Liver (tissue), 3 donors: ENCODE results near the gene FAM20C.

Source experiments
- EGR1 ChIP-seq, 2 donors: IDR thresholded peaks; 2 replicates each; pipeline ENCODE4 v1.6.1; 2016 to 2018; ENCODE audit warnings: antibody characterized with exemption in 2 of 2, low read depth in 2 of 2
- HNF4G ChIP-seq: IDR thresholded peaks from 2 replicates; pipeline ENCODE4 v1.6.1; 2016; ENCODE audit warnings: antibody characterized with exemption
- JUND ChIP-seq, 2 donors: IDR thresholded peaks; 2 replicates each; pipeline ENCODE4 v1.6.1; 2016; ENCODE audit warnings: antibody characterized with exemption in 2 of 2
- NR2F2 ChIP-seq: IDR thresholded peaks from 2 replicates; pipeline ENCODE4 v1.6.1; 2016; ENCODE audit warnings: antibody characterized with exemption
- RAD21 ChIP-seq, 2 donors: IDR thresholded peaks; 2 replicates each; pipeline ENCODE4 v1.6.1; 2016; ENCODE audit warnings: antibody characterized with exemption in 2 of 2, mild to moderate bottlenecking in 2 of 2
- SP1 ChIP-seq: IDR thresholded peaks from 2 replicates; pipeline ENCODE4 v1.6.1; 2018; ENCODE audit warnings: antibody characterized with exemption, mild to moderate bottlenecking
- TAF1 ChIP-seq: conservative IDR thresholded peaks from 2 replicates; pipeline ENCODE4 v1.6.1; 2016; ENCODE audit warnings: antibody characterized with exemption, mild to moderate bottlenecking
- YY1 ChIP-seq: IDR thresholded peaks from 2 replicates; pipeline ENCODE4 v1.6.1; 2016; ENCODE audit warnings: antibody characterized with exemption, mild to moderate bottlenecking
- TF ChIP-seq, protein P1 (sequence below): fragments of 150-350 bp; IDR thresholded peaks from 2 replicates; pipeline ENCODE4 v1.5.1; 2017; ENCODE audit warnings: improper control_type of control experiment, low read depth, low read length; ENCODE audit not compliant: missing input control
- TF ChIP-seq, protein P2 (sequence below): IDR thresholded peaks from 2 replicates; pipeline ENCODE4 v1.6.1; 2016; ENCODE audit warnings: antibody characterized with exemption
- TF ChIP-seq, protein P3 (sequence below): IDR thresholded peaks from 2 replicates; pipeline ENCODE4 v1.6.1; 2016; ENCODE audit warnings: antibody characterized with exemption, mild to moderate bottlenecking
- TF ChIP-seq, protein P4 (sequence below): IDR thresholded peaks from 2 replicates; pipeline ENCODE4 v1.6.1; 2016; ENCODE audit warnings: antibody characterized with exemption
- TF ChIP-seq, protein P5 (sequence below): IDR thresholded peaks from 2 replicates; pipeline ENCODE4 v1.6.1; 2016; ENCODE audit warnings: antibody characterized with exemption
- donor health status: healthy.
- donor health status: healthy.

DNA sequence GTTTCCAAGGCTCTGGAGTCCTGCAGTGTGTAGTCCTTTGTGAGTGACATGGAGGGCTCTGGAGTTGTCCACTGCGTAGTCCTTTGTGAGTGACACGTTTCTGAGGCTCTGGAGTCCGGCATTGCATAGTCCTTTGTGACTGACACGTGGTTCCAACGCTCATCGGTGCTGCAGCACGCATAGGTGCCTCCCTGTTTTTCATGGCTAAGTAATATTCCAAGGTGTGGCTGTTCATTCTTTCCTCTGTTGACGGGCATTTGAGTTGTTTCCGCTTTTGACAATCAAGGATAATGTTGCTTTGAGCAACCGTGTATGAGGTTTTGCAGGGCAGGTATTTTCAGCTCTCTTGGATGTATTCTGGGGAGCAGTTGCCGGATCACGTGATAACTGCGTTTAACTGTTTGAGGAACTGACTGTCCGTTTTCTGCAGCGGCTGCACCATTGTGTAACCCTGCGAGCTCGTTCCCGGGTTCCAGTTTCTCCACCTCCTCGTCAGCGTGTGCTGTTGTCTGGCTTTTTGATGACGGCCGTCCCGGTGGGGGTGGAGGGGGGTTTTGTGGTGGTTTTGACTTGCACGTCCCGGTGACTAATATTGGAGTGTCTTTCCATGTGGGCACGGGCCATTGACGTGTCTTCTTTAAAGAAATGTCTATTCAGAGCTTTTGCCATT, 21.1 kb downstream of the FAM20C start:
- TF ChIP-seq, protein P1, sequence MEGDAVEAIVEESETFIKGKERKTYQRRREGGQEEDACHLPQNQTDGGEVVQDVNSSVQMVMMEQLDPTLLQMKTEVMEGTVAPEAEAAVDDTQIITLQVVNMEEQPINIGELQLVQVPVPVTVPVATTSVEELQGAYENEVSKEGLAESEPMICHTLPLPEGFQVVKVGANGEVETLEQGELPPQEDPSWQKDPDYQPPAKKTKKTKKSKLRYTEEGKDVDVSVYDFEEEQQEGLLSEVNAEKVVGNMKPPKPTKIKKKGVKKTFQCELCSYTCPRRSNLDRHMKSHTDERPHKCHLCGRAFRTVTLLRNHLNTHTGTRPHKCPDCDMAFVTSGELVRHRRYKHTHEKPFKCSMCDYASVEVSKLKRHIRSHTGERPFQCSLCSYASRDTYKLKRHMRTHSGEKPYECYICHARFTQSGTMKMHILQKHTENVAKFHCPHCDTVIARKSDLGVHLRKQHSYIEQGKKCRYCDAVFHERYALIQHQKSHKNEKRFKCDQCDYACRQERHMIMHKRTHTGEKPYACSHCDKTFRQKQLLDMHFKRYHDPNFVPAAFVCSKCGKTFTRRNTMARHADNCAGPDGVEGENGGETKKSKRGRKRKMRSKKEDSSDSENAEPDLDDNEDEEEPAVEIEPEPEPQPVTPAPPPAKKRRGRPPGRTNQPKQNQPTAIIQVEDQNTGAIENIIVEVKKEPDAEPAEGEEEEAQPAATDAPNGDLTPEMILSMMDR: no peak
- TF ChIP-seq JUND (IDR thresholded peaks at IDR 0.05) (no peak), EGR1 (IDR thresholded peaks at IDR 0.05; ENCODE audit: low read depth in 2 of 2) (no peak), SP1 (no peak), RAD21 (IDR thresholded peaks at IDR 0.05) (no peak), HNF4G (no peak), TAF1 (no peak), YY1 (no peak), NR2F2 (no peak)
- TF ChIP-seq, protein P2, sequence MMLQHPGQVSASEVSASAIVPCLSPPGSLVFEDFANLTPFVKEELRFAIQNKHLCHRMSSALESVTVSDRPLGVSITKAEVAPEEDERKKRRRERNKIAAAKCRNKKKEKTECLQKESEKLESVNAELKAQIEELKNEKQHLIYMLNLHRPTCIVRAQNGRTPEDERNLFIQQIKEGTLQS: no peak
- TF ChIP-seq, protein P3, sequence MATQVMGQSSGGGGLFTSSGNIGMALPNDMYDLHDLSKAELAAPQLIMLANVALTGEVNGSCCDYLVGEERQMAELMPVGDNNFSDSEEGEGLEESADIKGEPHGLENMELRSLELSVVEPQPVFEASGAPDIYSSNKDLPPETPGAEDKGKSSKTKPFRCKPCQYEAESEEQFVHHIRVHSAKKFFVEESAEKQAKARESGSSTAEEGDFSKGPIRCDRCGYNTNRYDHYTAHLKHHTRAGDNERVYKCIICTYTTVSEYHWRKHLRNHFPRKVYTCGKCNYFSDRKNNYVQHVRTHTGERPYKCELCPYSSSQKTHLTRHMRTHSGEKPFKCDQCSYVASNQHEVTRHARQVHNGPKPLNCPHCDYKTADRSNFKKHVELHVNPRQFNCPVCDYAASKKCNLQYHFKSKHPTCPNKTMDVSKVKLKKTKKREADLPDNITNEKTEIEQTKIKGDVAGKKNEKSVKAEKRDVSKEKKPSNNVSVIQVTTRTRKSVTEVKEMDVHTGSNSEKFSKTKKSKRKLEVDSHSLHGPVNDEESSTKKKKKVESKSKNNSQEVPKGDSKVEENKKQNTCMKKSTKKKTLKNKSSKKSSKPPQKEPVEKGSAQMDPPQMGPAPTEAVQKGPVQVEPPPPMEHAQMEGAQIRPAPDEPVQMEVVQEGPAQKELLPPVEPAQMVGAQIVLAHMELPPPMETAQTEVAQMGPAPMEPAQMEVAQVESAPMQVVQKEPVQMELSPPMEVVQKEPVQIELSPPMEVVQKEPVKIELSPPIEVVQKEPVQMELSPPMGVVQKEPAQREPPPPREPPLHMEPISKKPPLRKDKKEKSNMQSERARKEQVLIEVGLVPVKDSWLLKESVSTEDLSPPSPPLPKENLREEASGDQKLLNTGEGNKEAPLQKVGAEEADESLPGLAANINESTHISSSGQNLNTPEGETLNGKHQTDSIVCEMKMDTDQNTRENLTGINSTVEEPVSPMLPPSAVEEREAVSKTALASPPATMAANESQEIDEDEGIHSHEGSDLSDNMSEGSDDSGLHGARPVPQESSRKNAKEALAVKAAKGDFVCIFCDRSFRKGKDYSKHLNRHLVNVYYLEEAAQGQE: no peak
- TF ChIP-seq, protein P4, sequence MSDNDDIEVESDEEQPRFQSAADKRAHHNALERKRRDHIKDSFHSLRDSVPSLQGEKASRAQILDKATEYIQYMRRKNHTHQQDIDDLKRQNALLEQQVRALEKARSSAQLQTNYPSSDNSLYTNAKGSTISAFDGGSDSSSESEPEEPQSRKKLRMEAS: no peak
- TF ChIP-seq, protein P5, sequence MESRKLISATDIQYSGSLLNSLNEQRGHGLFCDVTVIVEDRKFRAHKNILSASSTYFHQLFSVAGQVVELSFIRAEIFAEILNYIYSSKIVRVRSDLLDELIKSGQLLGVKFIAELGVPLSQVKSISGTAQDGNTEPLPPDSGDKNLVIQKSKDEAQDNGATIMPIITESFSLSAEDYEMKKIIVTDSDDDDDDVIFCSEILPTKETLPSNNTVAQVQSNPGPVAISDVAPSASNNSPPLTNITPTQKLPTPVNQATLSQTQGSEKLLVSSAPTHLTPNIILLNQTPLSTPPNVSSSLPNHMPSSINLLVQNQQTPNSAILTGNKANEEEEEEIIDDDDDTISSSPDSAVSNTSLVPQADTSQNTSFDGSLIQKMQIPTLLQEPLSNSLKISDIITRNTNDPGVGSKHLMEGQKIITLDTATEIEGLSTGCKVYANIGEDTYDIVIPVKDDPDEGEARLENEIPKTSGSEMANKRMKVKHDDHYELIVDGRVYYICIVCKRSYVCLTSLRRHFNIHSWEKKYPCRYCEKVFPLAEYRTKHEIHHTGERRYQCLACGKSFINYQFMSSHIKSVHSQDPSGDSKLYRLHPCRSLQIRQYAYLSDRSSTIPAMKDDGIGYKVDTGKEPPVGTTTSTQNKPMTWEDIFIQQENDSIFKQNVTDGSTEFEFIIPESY: no peak
